HFF-Myc (cell line): ENCODE data around the gene GPR22.

Experiments used
- DNase-seq: peaks from one replicate; pipeline ENCODE4 v3.0.0-alpha.2; 2011; ENCODE audit warnings: low read depth; ENCODE audit errors: extremely low read depth
- H3K4me3 ChIP-seq: replicated peaks from 2 replicates; pipeline ENCODE4 v1.5.1; 2011; ENCODE audit warnings: low read depth, mild to moderate bottlenecking, control low read depth, low read length
- TF ChIP-seq, protein P1 (sequence below): IDR thresholded peaks from 2 replicates; pipeline ENCODE4 v1.5.1; 2012; ENCODE audit warnings: mild to moderate bottlenecking, low read depth, low read length, control low read depth; ENCODE audit errors: missing control alignments

Gene GPR22

GRCh38 chr7:107461938-107462533 lies 7.8 kb upstream of the GPR22 start:
- no peak for DNase-seq

DNA sequence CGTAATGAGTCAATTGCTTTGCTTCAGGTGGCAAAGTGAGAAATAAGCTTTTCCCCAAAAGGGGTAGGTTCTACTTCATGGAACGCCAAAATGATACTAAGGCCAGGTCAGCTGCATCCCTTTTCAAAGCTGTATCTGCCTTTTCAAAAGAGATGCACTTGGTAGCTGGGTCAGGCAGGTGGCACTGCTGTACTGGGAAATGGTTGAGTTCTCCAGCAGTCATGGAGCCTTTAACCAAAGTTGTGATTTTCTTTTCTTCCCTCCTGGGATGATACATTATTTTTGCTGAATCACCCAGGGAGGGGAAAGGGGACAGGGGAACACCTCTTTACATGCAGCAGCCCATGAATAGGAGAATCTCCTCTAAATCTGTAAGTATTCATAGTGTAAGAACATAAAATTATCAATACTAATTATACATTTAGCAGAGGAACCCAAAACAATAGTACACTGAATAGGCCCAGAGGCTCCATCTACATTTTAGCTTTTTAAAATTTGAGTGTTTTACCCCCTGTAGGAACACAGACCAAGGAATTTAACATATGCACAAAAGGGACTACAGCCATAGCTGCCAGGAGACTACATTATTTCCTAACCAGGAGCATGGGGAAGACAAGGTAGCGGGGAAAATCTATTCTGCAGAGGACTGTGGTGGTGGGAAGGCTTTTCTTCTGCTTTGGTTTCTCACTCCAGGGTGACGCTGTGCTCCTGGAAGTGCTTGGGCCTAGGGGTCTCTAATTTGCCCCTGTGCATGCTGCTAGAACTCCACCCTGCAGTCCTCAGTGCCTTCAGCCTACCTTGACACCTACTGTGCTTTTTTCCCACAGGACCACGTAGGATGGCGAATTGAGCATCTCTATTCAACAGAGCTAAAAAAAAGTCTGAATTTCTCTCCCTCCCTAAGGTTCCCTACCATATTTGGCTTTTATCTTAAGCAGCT lies 6.4 kb upstream of the GPR22 start:
- peak; percentile 48 for DNase-seq

More at GRCh38 chr7:107461938-107462533, 7.8 kb upstream of the GPR22 start:
- TF ChIP-seq, protein P1, sequence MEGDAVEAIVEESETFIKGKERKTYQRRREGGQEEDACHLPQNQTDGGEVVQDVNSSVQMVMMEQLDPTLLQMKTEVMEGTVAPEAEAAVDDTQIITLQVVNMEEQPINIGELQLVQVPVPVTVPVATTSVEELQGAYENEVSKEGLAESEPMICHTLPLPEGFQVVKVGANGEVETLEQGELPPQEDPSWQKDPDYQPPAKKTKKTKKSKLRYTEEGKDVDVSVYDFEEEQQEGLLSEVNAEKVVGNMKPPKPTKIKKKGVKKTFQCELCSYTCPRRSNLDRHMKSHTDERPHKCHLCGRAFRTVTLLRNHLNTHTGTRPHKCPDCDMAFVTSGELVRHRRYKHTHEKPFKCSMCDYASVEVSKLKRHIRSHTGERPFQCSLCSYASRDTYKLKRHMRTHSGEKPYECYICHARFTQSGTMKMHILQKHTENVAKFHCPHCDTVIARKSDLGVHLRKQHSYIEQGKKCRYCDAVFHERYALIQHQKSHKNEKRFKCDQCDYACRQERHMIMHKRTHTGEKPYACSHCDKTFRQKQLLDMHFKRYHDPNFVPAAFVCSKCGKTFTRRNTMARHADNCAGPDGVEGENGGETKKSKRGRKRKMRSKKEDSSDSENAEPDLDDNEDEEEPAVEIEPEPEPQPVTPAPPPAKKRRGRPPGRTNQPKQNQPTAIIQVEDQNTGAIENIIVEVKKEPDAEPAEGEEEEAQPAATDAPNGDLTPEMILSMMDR = no peak
- no peak overlapping the region for H3K4me3 ChIP-seq

DNA sequence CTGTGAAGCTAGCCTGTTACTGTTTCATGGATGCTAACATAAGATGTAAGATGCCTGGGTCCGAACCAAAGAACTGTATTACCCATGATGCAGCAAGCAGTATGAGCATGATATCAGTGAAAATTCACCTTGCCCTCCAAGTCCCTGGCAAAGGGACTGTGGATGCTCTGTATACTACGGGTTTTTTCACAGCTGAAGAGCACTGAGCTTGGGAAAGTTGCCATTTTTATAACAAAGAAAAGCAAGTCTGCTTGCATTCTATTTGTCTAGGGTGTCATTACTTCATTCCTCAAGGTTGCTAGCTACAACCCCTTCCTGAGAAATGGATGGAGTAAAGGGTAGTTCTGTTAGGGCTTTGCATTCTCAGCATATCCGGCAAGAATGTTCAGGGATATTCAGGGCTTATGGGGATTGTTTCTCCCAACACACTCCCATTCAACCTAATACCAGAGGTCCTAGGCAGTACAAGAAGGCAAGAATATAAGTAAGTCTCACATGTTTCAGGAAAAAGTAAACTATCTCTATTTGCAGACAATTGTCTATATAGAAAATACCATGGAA lies 5.1 kb upstream of the GPR22 start:
- H3K4me3 ChIP-seq = no peak overlapping the region
- TF ChIP-seq, protein P1 = no peak
- DNase-seq = no peak

More for the DNA sequence above, 6.4 kb upstream of the GPR22 start:
- no peak overlapping the region for H3K4me3 ChIP-seq
- TF ChIP-seq, protein P1 = peak; percentile 74

DNA sequence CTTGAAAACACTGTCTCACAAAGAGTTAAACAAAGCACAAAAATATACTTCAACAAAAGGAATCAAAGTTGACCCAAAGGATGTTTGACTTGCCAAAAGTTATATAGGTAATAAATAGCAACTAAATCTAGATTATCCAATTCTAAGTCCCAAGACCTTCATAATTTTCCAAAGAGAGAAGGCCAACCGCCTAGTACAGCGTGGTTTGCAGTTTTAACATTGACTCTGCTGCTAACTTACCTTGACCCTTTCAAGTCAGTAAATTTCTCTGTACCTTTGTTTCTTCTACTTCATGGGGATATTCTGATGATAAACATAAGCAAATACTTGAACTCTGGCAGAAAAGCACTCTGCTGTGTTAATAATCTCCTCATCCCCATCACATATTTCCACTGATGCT lies 1.9 kb upstream of the GPR22 start:
- DNase-seq = no peak
- H3K4me3 ChIP-seq = no peak overlapping the region
- TF ChIP-seq, protein P1 = no peak

DNA sequence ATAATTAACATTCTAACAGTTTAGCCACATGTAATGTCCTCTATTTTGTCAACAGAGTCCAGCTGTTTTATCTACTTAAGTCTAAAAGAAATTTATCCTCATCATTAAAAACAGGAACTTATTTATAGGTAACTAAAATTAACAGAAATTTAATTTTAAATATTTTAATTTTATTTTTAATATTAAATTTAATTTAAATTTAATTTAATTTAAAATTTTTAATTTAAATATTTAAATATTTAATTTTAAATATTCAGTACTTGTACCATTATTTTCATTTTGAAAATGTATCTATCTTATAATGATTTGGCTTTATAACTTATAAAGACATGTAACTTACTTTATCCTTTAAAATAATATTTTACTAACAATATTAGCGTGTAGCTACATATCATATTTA lies 1.0 kb upstream of the GPR22 start:
- no peak for DNase-seq
- TF ChIP-seq, protein P1 = no peak
- H3K4me3 ChIP-seq = no peak overlapping the region

GRCh38 chr7:107471292-107472070 lies 1.6 kb downstream of the GPR22 start:
- DNase-seq = no peak
- TF ChIP-seq, protein P1 = no peak
- no peak overlapping the region for H3K4me3 ChIP-seq
